OCI-LY3 (cell line): ENCODE measurements around the gene ZBTB26.
A peak's percentile ranks its signal among the peaks of the same experiment; 100 is the strongest.
"Not testable (repeated sequence)": the region's sequence is repeated elsewhere in the genome, so short reads cannot be mapped to it uniquely, and the experiment has no call there.

ENCODE experiments used
- H2AFZ ChIP-seq: fragments of 200-600, 300-600 bp; shearing (Covaris generic); 2 replicates; pipeline ENCODE4 v1.6.0; 2014; ENCODE audit warnings: antibody characterized with exemption, low read depth, low read length
- H3K27ac ChIP-seq: fragments of 200-600, 300-600 bp; sonication (generic); 2 replicates; pipeline ENCODE4 v1.5.1; 2014; ENCODE audit warnings: mild to moderate bottlenecking, low read length, moderate library complexity, mixed read lengths
- H3K27me3 ChIP-seq: fragments of 200-600, 300-600 bp; sonication (generic); 2 replicates; pipeline ENCODE4 v1.6.1; 2014; ENCODE audit warnings: low read depth, low read length, mixed read lengths
- H3K36me3 ChIP-seq: fragments of 200-600, 300-600 bp; sonication (generic); replicated peaks from 2 replicates; pipeline ENCODE3; 2014; ENCODE audit warnings: low read depth, low read length, mixed read lengths
- H3K4me1 ChIP-seq: fragments of 300-600, 200-600 bp; sonication (generic); 2 replicates; pipeline ENCODE4 v1.6.1; 2014; ENCODE audit warnings: low read length, mixed read lengths
- H3K4me2 ChIP-seq: fragments of 200-600, 300-600 bp; sonication (generic); 2 replicates; pipeline ENCODE4 v1.6.1; 2014; ENCODE audit warnings: low read length, mixed read lengths
- H3K4me3 ChIP-seq: fragments of 300-600, 200-600 bp; sonication (generic); 2 replicates; pipeline ENCODE4 v1.5.1; 2014; ENCODE audit warnings: antibody characterized with exemption, mild to moderate bottlenecking, low read length, moderate library complexity
- H3K79me2 ChIP-seq: fragments of 300-600, 200-600 bp; shearing (Covaris generic); 2 replicates; pipeline ENCODE4 v1.6.1; 2014; ENCODE audit warnings: mild to moderate bottlenecking, low read length, mixed read lengths
- H3K9ac ChIP-seq: fragments of 300-600, 200-600 bp; shearing (Covaris generic); 2 replicates; pipeline ENCODE4 v1.6.0; 2014; ENCODE audit warnings: mild to moderate bottlenecking, low read length, moderate library complexity
- H3K9me3 ChIP-seq: fragments of 200-600, 300-600 bp; shearing (Covaris generic); 2 replicates; pipeline ENCODE4 v1.6.1; 2014; ENCODE audit warnings: low read length, mixed read lengths; ENCODE audit not compliant: insufficient read depth
- H4K20me1 ChIP-seq: fragments of 200-600, 300-600 bp; sonication (generic); 2 replicates; pipeline ENCODE4 v1.6.1; 2016; ENCODE audit warnings: low read length, mixed read lengths; ENCODE audit not compliant: insufficient read depth
- CTCF ChIP-seq: fragments of 200-600, 300-600 bp; sonication (generic); IDR thresholded peaks from 2 replicates; pipeline ENCODE4 v1.5.1; 2014; ENCODE audit warnings: antibody characterized with exemption, low read length, low read depth
- EZH2phosphoT487 ChIP-seq: fragments of 200-600 bp; shearing (Covaris generic); IDR thresholded peaks from 2 replicates; pipeline ENCODE4 v1.6.1; 2018; ENCODE audit warnings: antibody characterized with exemption, mixed run types, low read depth

Gene ZBTB26

GRCh38 chr9:122912964-122913673 is 18.2 kb downstream of the ZBTB26 start, which contains the start of gene ZBTB6:
TSS of gene ZBTB6 (minus strand) at chr9:122913323. CDS start at chr9:122912072, 1,251 bp downstream.
- peaks cover 22% of the 10 kb centered on the region for H3K36me3 ChIP-seq
- H2AFZ ChIP-seq, result peak within 1 kb of the TSS; percentile 12
- H3K9me3 ChIP-seq, result no peaks in the 10 kb centered on the region
- peak within 1 kb of the TSS; percentile 99 for H3K27ac ChIP-seq
- H3K4me1 ChIP-seq, result peaks cover 13% of the 10 kb centered on the region
- H4K20me1 ChIP-seq, result no peaks in the 10 kb centered on the region
- peak within 1 kb of the TSS; percentile 87 for H3K4me2 ChIP-seq
- H3K9ac ChIP-seq, result peak within 1 kb of the TSS; percentile 82
- peaks cover 48% of the 10 kb centered on the region for H3K79me2 ChIP-seq
- peak within 1 kb of the TSS; percentile 93 for H3K4me3 ChIP-seq
- TF ChIP-seq EZH2phosphoT487, result no peak
- TF ChIP-seq CTCF, result peak; percentile 24; the same call in 1 of the 2 replicates
- H3K27me3 ChIP-seq, result no peaks in the 10 kb centered on the region

- Histone ChIP-seq H3K4me2 (peak overlapping the region; percentile 87), H4K20me1 (no peaks in the 10 kb centered on the region), H3K36me3 (peaks cover 22% of the 10 kb centered on the region), H3K4me3 (peak overlapping the region; percentile 93), H3K4me1 (peaks cover 13% of the 10 kb centered on the region), H3K27ac (peak overlapping the region; percentile 99), H2AFZ (no peak overlapping the region), H3K27me3 (no peaks in the 10 kb centered on the region), H3K9ac (peak overlapping the region; percentile 82), H3K9me3 (no peaks in the 10 kb centered on the region), H3K79me2 (peaks cover 53% of the 10 kb centered on the region)
- TF ChIP-seq EZH2phosphoT487, result no peak
- no peak for TF ChIP-seq CTCF
Measured at GRCh38 chr9:122912671-122912963, 18.7 kb downstream of the ZBTB26 start.

GRCh38 chr9:122906122-122906521 is 25.2 kb downstream of the ZBTB26 start:
- not testable (repeated sequence) for H3K4me1 ChIP-seq, H3K9ac ChIP-seq, H3K9me3 ChIP-seq, H3K27ac ChIP-seq, H2AFZ ChIP-seq, H3K4me2 ChIP-seq, H4K20me1 ChIP-seq, H3K27me3 ChIP-seq
- peaks cover 75% of the 10 kb centered on the region for H3K79me2 ChIP-seq
- peaks cover 16% of the 10 kb centered on the region for H3K36me3 ChIP-seq
- peak overlapping the region; percentile 98; the same call in 1 of the 2 replicates for H3K4me3 ChIP-seq

- H2AFZ ChIP-seq, result peak within 1 kb of the TSS; percentile 84
- peaks cover 75% of the 10 kb centered on the region for H3K79me2 ChIP-seq
- peaks cover 19% of the 10 kb centered on the region for H3K4me1 ChIP-seq
- H3K9ac ChIP-seq, result peak within 1 kb of the TSS; percentile 97
- H3K9me3 ChIP-seq, result no peaks in the 10 kb centered on the region
- TF ChIP-seq CTCF (no peak), EZH2phosphoT487 (no peak)
- 0 out of 2 replicates have a peak, but pooled peaks cover under 1% of the 10 kb centered on the region for H4K20me1 ChIP-seq
- H3K36me3 ChIP-seq, result peaks cover 7% of the 10 kb centered on the region
- peak within 1 kb of the TSS; percentile 93 for H3K4me2 ChIP-seq
- peak within 1 kb of the TSS; percentile 80 for H3K27ac ChIP-seq
- H3K4me3 ChIP-seq, result peak within 1 kb of the TSS; percentile 98
- no peaks in the 10 kb centered on the region for H3K27me3 ChIP-seq
Measured at GRCh38 chr9:122904823-122905710, 26.2 kb downstream of the ZBTB26 start, which contains the start of gene RC3H2. TSS of gene RC3H2 (minus strand) at chr9:122905359. CDS start at chr9:122897509, 7,850 bp downstream.
